GM13976 (cell line): ENCODE results near the gene FPR1.
A peak's percentile ranks its signal among the peaks of the same experiment; 100 is the strongest.

Source experiments
- DNase-seq: peaks from one replicate; pipeline ENCODE4 v3.0.0; 2012; ENCODE audit warnings: low spot score
- in situ Hi-C: fragments of 300-500 bp; cut with MboI; formaldehyde crosslinking; loops from one replicate; pipeline ENCODE4 v1.12.0; 2022; ENCODE audit warnings: low sequenced_read_pairs, mixed read lengths, inconsistent platforms; ENCODE audit not compliant: unreplicated experiment
- TF ChIP-seq, protein P1 (sequence below): IDR thresholded peaks from 2 replicates; pipeline ENCODE4 v1.5.1; 2012; ENCODE audit warnings: borderline replicate concordance, mild to moderate bottlenecking; ENCODE audit not compliant: insufficient read depth; ENCODE audit errors: extremely low read depth, missing control alignments, control extremely low read depth

Gene FPR1

DNA sequence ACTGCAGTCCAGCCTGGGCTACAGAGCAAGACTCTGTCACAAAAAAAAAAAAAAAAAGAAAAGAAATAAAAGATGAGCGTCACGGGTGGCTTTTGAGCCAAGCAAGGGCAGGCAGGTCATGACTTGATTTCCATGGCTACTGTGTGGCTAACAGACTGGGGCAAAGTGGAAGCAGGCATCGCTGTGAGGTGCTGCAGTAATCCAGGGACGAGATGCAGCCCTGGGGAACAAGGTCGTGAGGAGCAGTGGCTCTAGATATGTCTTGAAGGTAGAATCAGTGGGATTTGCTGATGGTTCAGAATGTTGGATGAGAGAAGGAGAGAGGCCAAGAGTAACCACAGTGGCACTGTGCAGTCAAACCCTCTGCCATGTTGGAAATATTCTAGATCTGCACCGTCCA is 42.1 kb downstream of the FPR1 start:
- TF ChIP-seq, protein P1, sequence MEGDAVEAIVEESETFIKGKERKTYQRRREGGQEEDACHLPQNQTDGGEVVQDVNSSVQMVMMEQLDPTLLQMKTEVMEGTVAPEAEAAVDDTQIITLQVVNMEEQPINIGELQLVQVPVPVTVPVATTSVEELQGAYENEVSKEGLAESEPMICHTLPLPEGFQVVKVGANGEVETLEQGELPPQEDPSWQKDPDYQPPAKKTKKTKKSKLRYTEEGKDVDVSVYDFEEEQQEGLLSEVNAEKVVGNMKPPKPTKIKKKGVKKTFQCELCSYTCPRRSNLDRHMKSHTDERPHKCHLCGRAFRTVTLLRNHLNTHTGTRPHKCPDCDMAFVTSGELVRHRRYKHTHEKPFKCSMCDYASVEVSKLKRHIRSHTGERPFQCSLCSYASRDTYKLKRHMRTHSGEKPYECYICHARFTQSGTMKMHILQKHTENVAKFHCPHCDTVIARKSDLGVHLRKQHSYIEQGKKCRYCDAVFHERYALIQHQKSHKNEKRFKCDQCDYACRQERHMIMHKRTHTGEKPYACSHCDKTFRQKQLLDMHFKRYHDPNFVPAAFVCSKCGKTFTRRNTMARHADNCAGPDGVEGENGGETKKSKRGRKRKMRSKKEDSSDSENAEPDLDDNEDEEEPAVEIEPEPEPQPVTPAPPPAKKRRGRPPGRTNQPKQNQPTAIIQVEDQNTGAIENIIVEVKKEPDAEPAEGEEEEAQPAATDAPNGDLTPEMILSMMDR: no peak
- no peak for DNase-seq
- in situ Hi-C loops: no loop called here

DNA sequence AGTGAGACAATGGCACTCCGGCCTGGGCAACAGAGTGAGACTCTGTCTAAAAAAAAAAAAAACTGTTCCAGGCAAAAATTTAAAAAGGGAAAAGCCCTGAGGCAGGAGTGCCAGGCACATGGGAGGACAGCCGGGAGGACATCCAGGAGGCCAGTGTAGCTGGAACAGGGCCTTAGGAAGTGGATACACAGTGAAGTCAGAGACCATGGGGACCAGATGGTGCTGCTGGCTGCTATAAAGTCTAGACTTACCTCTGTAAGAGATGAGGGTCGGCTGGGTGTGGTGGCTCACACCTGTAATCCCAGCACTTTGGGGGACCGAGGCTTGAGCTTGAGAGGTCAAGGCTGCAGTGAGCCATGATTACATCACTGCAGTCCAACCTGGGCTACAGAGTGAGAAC is 42.9 kb downstream of the FPR1 start:
- in situ Hi-C loops: no loop called here
- TF ChIP-seq, protein P1: no peak
- DNase-seq: no peak

DNA sequence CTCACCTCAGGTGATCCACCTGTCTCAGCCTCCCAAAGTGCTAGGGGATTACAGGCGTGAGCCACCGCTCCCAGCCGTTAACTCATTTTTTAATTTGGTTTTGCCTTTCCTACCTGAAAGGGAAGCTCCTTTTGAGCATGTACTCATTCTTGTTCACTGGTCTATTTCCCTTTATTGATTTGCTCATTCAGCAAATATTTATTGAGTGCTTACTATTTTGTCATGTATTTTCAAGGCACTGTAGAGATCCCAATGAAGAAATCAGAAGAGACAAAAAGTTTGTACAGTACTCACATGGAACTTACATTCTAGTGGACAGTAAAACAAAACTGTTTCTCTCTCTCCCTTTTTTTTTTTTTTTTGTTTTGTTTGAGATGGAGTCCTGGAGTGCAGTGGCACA is 44.8 kb downstream of the FPR1 start:
- TF ChIP-seq, protein P1: no peak
- DNase-seq: no peak
- in situ Hi-C loops: no loop called here

DNA sequence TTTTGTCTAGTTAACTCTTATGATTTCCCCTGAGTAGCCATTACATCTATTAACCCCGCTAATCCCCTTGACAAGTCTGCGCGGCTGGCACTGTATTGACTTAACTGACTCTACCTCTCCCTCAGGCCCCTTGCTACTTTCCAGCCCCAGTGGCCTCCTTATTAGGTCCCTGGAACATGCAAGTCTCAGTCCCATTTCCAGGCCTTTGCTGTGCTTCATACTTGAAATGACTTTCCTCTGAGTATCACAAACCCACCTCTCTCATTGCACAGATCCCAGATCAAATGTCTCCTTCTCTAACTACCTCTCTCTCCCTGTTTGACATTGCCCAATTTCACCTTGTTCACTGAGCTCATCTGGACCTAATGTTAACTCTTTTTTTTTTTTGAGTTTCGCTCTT is 45.4 kb downstream of the FPR1 start:
- in situ Hi-C loops: no loop called here
- DNase-seq: no peak
- TF ChIP-seq, protein P1: no peak

DNA sequence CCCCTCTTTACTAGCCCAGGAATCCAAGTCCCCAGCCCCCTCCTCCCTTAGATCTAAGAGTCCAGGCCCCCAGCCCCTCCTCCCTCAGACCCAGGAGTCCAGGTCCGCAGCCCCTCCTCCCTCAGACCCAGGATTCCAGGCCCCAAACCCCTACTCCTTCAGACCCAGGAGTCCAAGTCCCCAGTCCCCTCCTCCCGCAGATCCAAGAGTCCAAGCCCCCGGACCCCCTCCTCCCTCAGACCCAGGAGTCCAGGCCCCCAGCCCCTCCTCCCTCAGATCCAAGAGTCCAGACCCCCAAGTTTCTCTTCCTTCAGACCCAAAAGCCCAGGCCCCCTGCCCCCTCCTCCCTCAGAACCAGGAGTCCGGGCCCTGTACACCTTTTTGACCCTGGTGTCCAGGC is 47.1 kb downstream of the FPR1 start:
- in situ Hi-C loops: no loop called here
- TF ChIP-seq, protein P1: no peak
- no peak for DNase-seq

DNA sequence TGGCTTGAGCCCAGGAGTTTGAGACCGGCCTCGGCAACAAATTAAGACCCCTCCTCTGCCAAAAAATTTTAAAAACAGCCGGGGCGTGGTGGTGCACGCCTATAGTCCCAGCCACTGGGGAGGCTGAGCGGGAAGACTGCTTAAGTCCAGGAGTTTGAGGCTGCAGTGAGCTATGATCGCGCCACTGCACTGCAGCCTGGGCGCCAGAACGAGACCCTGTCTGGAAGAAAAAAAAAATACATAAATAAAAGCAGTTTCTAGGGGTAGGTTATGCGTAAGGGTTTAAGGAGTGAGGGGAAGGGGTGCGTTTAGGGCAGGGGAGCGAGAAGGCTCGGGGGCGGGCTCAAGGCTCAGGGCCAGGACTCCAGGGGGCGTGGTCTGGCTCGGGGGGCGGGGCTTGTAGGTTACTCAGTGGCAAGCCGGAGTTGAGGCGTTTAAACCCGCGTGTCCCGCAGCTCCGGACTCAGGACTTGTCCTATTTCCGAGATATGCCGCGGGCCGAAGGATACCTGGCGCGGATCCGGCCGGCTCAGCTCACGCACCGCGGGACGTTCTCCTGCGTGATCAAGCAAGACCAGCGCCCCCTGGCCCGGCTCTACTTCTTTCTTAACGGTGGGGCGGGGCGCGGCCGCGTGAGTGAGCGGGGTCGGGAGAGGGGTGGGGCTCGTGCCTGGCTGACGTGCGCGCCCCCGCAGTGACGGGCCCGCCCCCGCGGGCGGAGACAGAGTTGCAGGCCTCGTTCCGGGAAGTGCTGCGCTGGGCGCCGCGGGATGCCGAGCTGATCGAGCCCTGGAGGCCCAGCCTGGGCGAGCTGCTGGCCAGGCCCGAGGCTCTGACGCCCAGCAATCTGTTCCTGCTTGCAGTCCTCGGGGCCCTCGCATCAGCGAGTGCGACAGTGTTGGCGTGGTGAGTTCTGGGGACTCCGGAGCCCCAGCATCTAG is 47.8 kb downstream of the FPR1 start:
- in situ Hi-C loops: no loop called here
- TF ChIP-seq, protein P1: peak; percentile 27
- DNase-seq: peak; percentile 99
